Right atrium auricular region (tissue), 2 donors: ENCODE measurements around the gene LRIG3. TPM values are rescaled to one million over a fixed set of nuclear protein-coding genes. Genes with fewer than 3 reads are reported as not detected.

Experiments
- DNase-seq: peaks from one replicate; pipeline ENCODE4 v3.0.0-alpha.2; 2019; ENCODE audit warnings: low spot score
- H3K27ac ChIP-seq, 2 donors: fragments of 200-600 bp; sonication (generic); 1 replicate in 1 of 2; 2 replicates in 1 of 2; pipeline ENCODE4 v1.5.1; 2016 to 2019
- H3K27me3 ChIP-seq, 2 donors: fragments of 200-600 bp; sonication (generic); one replicate each; pipeline versions ENCODE4 v1.5.1 to v1.6.0; 2017 to 2019
- H3K36me3 ChIP-seq: fragments of 200-600 bp; sonication (generic); one replicate; pipeline ENCODE4 v1.5.1; 2016
- H3K4me1 ChIP-seq, 2 donors: fragments of 200-600 bp; sonication (generic); one replicate each; pipeline versions ENCODE4 v1.5.1 to v1.6.0; 2017 to 2019
- H3K4me3 ChIP-seq, 2 donors: fragments of 200-600 bp; sonication (generic); 1 replicate in 1 of 2; 2 replicates in 1 of 2; pipeline ENCODE4 v1.5.1; 2017 to 2019; ENCODE audit warnings: mild to moderate bottlenecking in 1 of 2, moderate library complexity in 1 of 2
- H3K9me3 ChIP-seq, 2 donors: fragments of 200-600 bp; sonication (generic); one replicate each; pipeline ENCODE4 v1.5.1; 2019
- CTCF ChIP-seq, 2 donors: fragments of 200-600 bp; sonication (generic); IDR thresholded peaks; one replicate each; pipeline ENCODE4 v1.5.1; 2019; ENCODE audit warnings: antibody characterized with exemption in 2 of 2
- total RNA-seq, 2 donors: library from RNA; depleted of rRNA; stranded (reverse); fragments of >200 nt; gene quantifications; one replicate each; pipeline ENCODE4 v1.1.0, GENCODE V29; 2016

LRIG3 gene
- total RNA-seq, 2 donors from 2014 or later = 7.3 to 14.6 TPM

- TF ChIP-seq CTCF (IDR thresholded peaks at IDR 0.05) = no peak
- H3K27ac ChIP-seq = no peak overlapping the region
- no peaks in the 10 kb centered on the region for H3K27me3 ChIP-seq
- no peak overlapping the region for H3K4me3 ChIP-seq
- no peaks in the 10 kb centered on the region for H3K9me3 ChIP-seq
- no peaks in the 10 kb centered on the region for H3K4me1 ChIP-seq
- H3K36me3 ChIP-seq = no peaks in the 10 kb centered on the region
- DNase-seq = no peak
These were observed 18.1 kb upstream of the LRIG3 start for GRCh38 chr12:58938440-58938839.

DNA sequence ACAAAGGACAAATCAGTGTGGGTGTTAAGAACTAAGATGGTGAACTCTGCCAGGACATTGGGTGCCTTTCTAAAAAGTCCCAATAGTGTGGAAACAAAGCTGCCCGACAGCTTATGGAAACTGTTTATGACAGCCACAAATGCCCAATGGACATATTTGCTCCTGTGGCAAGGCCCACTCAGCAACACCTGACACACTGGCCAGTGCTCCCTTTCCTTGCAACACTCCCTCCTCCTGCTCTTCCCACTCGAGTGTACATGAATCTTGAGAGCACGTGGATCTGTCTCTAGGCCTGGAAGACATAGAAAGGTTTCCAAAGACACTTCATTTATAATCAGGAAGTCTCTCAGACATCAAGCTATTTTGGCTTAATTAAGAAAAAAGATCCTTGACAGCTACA lies 14.2 kb upstream of the LRIG3 start:
- no peaks in the 10 kb centered on the region for H3K27me3 ChIP-seq
- H3K36me3 ChIP-seq = no peaks in the 10 kb centered on the region
- no peak for TF ChIP-seq CTCF (IDR thresholded peaks at IDR 0.05)
- DNase-seq = no peak
- no peaks in the 10 kb centered on the region for H3K4me1 ChIP-seq
- H3K4me3 ChIP-seq = no peak overlapping the region
- H3K27ac ChIP-seq = no peak overlapping the region
- H3K9me3 ChIP-seq = no peaks in the 10 kb centered on the region

- H3K4me1 ChIP-seq = no peaks in the 10 kb centered on the region
- H3K27me3 ChIP-seq = no peaks in the 10 kb centered on the region
- no peak for DNase-seq
- no peaks in the 10 kb centered on the region for H3K9me3 ChIP-seq
- H3K4me3 ChIP-seq = no peak overlapping the region
- no peaks in the 10 kb centered on the region for H3K36me3 ChIP-seq
- no peak for TF ChIP-seq CTCF (IDR thresholded peaks at IDR 0.05)
- no peak overlapping the region for H3K27ac ChIP-seq
These were observed 12.7 kb upstream of the LRIG3 start for GRCh38 chr12:58932806-58933681.

- TF ChIP-seq CTCF (IDR thresholded peaks at IDR 0.05) = no peak
- Histone ChIP-seq H3K9me3 (no peaks in the 10 kb centered on the region), H3K27me3 (no peaks in the 10 kb centered on the region), H3K36me3 (no peaks in the 10 kb centered on the region), H3K27ac (no peak overlapping the region), H3K4me1 (no peaks in the 10 kb centered on the region), H3K4me3 (no peak overlapping the region)
- DNase-seq = no peak
These were observed 11.2 kb upstream of the LRIG3 start for GRCh38 chr12:58931518-58931917.

GRCh38 chr12:58930770-58931324 lies 10.5 kb upstream of the LRIG3 start:
- H3K4me3 ChIP-seq = no peak overlapping the region
- H3K4me1 ChIP-seq = no peaks in the 10 kb centered on the region
- no peak overlapping the region for H3K27ac ChIP-seq
- no peaks in the 10 kb centered on the region for H3K27me3 ChIP-seq
- no peak for DNase-seq
- no peaks in the 10 kb centered on the region for H3K9me3 ChIP-seq
- no peak for TF ChIP-seq CTCF (IDR thresholded peaks at IDR 0.05)
- no peaks in the 10 kb centered on the region for H3K36me3 ChIP-seq
